GM18868 (cell line): ENCODE measurements around the gene SLC39A11.
"Not testable (repeated sequence)": the region's sequence is repeated elsewhere in the genome, so short reads cannot be mapped to it uniquely, and the experiment has no call there.

Experiments
- ATAC-seq: cut with Tn5 transposase; IDR thresholded peaks from one replicate; pipeline ENCODE4 v1.9.1; 2021; ENCODE audit warnings: mild to moderate bottlenecking, moderate library complexity; ENCODE audit not compliant: unreplicated experiment

Gene SLC39A11

GRCh38 chr17:72640415-72641165 lies 451.9 kb downstream of the SLC39A11 start:
- no peak for ATAC-seq

GRCh38 chr17:72639711-72640110 lies 452.8 kb downstream of the SLC39A11 start:
- ATAC-seq: no peak

- ATAC-seq: not testable (repeated sequence)
Measured at GRCh38 chr17:72638932-72639331, 453.6 kb downstream of the SLC39A11 start.

- ATAC-seq: no peak
Measured at GRCh38 chr17:72635034-72635635, 457.4 kb downstream of the SLC39A11 start.

GRCh38 chr17:72634621-72635020 lies 457.9 kb downstream of the SLC39A11 start:
- no peak for ATAC-seq

- no peak for ATAC-seq
Measured at GRCh38 chr17:72631949-72632684, 460.4 kb downstream of the SLC39A11 start.

- ATAC-seq: no peak
Measured at GRCh38 chr17:72631568-72631948, 460.9 kb downstream of the SLC39A11 start.

GRCh38 chr17:72624652-72625051 lies 467.8 kb downstream of the SLC39A11 start:
- no peak for ATAC-seq

- no peak for ATAC-seq
Measured at GRCh38 chr17:72624226-72624625, 468.3 kb downstream of the SLC39A11 start.

GRCh38 chr17:72622661-72623433 lies 469.6 kb downstream of the SLC39A11 start:
- no peak for ATAC-seq

- ATAC-seq: no peak
Measured at GRCh38 chr17:72619976-72620650, 472.4 kb downstream of the SLC39A11 start.

- ATAC-seq: no peak
Measured at GRCh38 chr17:72618001-72618509, 474.4 kb downstream of the SLC39A11 start.

GRCh38 chr17:72617557-72617956 lies 474.9 kb downstream of the SLC39A11 start:
- no peak for ATAC-seq

GRCh38 chr17:72616447-72616846 lies 476.0 kb downstream of the SLC39A11 start:
- ATAC-seq: no peak

- no peak for ATAC-seq
Measured at GRCh38 chr17:72615627-72615991, 476.9 kb downstream of the SLC39A11 start.

GRCh38 chr17:72614871-72615626 lies 477.4 kb downstream of the SLC39A11 start:
- peak; percentile 41 for ATAC-seq

GRCh38 chr17:72614476-72614870 lies 478.0 kb downstream of the SLC39A11 start:
- no peak for ATAC-seq

- no peak for ATAC-seq
Measured at GRCh38 chr17:72613806-72614292, 478.6 kb downstream of the SLC39A11 start.

- no peak for ATAC-seq
Measured at GRCh38 chr17:72613396-72613795, 479.1 kb downstream of the SLC39A11 start.

GRCh38 chr17:72611172-72611571 lies 481.3 kb downstream of the SLC39A11 start:
- ATAC-seq: no peak
